ENCODE results near the gene ZNF514. TPM values are rescaled to one million over a fixed set of nuclear protein-coding genes. Genes with fewer than 3 reads are reported as not detected.
"Not testable (repeated sequence)": the region's sequence is repeated elsewhere in the genome, so short reads cannot be mapped to it uniquely, and the experiment has no call there.

The ZNF514 gene
- total RNA-seq, 1 donor from 2014 or later: 25.1 TPM

DNA sequence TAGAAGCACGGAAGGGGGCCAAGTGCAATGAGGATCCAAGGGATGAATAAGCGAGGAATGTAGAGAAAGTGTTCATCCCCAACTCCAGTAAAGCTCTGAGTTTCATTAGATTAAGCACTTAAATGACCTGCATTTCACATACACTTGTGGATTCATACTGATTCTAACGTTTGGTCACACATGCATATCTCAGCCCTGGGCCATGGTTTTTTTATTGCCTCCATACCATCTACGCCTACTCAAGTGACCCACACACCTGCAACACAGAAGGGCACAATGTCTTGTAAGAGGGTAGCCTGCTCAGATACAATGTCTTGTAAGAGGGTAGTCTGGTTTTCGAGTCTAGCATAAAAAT lies 37.5 kb downstream of the ZNF514 start:
- DNase-seq: peak; percentile 43

DNA sequence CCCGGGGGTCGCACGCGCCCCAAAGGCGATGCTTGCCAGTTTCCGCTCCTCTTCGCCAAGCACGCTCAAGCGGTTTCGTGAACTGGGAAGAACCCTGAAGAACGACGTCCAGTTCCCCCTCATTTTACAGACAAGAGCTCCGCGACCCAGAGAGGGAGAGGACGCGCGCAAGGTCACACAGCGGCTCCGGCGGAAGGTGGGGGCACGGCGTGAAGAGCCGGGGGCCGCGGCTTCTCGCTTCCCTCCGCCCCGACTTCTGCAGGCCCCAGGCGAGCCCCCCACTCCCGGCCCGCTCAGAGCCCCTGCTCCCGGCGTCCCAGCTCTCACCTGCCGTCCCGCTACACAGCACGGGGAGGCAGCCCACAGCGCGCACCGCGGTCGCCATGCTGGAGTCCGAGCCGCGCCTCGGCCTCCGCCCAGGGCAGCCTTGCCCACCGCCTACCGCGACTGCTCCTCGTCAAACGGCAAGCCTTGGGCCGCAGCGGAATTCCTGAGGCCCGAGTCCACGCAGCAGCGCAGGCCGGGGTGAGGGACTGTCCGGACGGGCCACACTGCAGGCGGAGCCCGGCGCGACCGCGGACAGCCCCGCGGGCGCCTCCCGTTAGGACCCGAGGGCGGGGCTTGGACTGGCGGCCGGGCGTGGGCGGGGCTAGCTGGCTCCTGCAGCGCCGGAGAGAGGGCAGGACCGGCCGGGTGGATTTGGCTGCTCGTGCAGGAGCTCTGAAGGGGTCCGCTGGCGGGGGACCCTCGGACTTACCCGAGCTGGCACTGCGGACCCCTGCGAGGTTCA lies 38.0 kb downstream of the ZNF514 start, which contains the start of gene MRPS5:
Gene MRPS5, minus strand, starts transcription at position 402 of the 790 bp plus-strand sequence. Its CDS starts 17 bp downstream, at position 385.
- DNase-seq: peak; percentile 44

DNA sequence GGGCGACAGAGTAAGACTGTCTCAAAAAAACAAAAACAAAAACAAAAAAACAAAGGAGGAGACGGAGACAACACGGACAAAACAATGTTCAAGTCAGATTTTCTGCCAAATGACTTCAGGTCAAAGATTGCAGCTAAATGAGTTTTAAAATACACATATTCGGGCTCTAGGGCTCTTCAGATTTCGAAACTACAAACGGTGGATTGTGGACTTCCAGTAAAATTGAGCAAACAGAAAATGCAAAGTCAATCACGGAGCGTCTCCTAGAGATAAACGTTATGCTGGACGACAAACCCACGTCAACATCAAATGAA lies 38.6 kb downstream of the ZNF514 start:
- no peak for DNase-seq

DNA sequence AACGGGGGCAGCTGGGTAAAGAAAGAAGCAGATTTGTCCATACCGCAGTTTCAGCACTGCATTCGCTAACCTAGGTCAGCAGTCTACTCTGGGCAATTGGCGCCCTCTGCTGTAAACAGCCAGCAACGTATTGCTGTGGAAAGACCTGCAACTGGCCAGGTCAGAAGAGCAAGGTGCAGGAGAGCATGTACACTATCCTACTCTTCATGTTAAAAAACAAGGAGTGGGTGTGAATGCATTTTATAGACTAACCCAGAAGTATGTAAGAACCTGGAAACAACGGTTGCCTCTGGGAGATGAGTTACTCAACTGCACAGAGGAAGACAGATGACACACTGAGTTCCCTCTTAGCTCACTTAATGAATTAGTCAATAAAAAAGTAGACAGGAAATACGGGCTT lies 44.2 kb downstream of the ZNF514 start:
- peak; percentile 3 for DNase-seq

DNA sequence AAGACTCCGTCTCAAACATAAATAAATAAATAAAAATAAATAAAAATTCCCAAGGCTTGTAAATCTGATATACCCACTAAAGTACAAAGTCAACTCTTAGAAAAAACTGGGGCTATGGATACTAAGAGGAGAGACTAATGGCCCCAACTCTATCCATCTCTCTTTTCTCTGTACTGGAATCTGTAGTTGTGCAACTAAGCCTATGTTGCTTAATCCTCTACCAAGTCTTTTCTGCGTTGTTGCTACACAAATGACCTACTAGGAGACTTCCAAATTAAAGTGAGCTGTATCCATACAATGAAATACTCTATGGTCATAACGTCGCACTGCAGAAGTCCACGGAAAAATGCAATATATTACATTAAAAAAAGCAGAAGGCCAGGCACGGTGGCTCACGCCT lies 46.2 kb downstream of the ZNF514 start:
- no peak for DNase-seq

DNA sequence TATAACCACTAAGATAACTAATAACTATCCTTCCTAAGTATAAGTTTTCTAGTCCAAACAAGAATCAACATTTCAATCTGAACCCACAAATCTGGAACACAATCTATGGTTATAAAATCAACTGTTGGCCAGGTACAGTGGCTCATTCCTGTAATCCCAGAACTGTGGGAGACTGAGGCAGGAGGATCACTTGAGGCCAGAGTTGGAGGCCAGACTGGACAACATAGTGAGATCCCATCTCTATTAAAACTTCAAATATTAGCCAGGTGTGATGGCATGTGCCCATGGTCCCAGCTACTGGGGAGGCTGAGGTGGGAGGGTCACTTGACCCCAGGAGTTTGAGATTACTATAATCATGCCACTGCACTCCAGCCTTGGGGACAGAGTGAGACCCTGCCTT lies 49.3 kb downstream of the ZNF514 start:
- no peak for DNase-seq

DNA sequence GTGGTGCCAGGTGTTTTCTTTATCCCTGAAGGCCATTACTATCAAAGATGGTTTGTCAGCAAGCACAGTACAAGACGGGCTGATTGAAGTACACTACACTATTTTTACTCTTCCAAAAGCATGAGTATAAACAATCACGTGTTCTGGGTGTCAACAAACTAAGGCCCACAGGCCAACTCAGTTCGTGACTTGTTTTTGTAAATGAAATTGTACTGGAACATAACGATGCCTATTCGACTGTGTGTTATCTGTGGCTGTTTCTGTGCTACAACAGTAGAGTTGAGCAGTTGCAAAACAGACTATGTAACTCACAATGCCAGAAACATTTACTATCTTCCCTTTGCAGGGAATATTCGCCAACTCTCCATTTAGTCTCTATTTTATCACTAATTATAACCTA lies 50.4 kb downstream of the ZNF514 start:
- DNase-seq: no peak

DNA sequence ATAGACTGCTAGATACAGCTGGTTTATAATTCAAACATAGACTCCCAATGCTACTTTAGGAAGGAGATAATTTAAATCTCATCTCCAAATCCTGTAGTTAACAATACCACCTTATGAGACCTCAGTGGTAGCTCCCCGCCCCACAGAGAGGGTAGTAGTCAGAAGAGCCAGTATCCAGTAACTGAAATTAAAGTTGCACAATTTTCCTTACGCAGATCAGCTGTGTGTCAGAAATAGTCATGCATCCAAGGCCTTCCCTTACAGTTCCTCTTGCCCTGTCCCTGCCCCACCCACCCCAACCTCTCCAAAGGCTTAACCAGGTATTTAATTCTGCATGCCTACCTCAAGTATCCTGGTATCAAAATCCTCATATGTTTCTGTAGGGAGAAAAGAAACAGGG lies 53.6 kb downstream of the ZNF514 start:
- no peak for DNase-seq

DNA sequence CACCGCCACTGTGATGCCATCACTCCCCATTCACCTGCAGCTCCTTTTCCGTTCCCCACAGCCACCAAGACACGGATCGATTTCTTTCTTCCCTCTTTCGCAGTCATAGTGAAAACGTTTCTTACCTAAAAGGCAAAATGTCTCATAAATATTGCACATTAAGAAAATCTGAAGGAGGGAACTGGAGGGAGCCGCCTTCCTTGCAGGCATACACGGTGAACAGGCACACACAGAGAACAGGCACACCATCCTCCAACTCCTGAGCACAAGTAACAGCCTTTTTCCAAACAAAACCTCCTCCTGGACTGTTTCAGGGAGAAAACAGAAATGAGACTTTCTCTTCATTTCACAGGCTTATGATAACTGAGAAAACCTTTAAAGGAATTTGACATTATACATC lies 55.0 kb downstream of the ZNF514 start:
- DNase-seq: no peak

DNA sequence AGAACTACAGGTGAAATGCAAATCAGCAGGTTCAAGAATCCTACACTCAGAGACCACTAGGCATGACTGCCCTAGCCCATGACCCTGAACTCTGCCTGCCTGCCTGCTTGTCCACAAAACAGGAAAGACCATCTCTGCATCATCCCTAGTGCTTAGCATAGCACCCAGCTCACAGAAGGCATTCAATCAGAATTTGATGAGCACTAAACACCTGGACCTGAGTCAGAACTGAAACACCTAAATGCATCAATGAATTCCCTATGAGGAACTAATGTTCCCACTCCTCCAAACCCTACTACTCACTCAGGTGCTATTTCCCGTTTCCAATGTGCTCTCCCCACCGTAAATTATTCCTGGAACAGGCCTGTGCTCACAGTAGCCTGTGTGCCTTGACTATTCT lies 59.7 kb downstream of the ZNF514 start:
- DNase-seq: no peak

DNA sequence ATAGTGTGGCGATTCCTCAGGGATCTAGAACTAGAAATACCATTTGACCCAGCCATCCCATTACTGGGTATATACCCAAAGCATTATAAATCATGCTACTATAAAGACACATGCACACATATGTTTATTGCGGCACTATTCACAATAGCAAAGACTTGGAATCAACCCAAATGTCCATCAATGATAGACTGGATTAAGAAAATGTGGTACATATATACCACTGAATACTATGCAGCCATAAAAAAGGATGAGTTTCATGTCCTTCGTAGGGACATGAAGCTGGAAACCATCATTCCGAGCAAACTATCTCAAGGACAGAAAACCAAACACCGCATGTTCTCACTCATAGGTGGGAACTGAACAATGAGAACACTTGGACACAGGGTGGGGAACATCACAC lies 61.4 kb downstream of the ZNF514 start:
- DNase-seq: not testable (repeated sequence)

Other genes starting within 250 kb of the ZNF514 start
- 2.4 TPM for gene MAL, start 134.1 kb downstream of the ZNF514 start, total RNA-seq
- 52.0 TPM for gene MRPS5, start 38.0 kb downstream of the ZNF514 start, total RNA-seq
- 4.1 TPM for gene ZNF2, start 6.0 kb upstream of the ZNF514 start, total RNA-seq
- gene ZNF892, start 47.7 kb upstream of the ZNF514 start, total RNA-seq: 5.8 TPM
- 9.4 TPM for gene PROM2, start 114.6 kb upstream of the ZNF514 start, total RNA-seq
- gene KCNIP3, start 137.5 kb upstream of the ZNF514 start, total RNA-seq: 2.4 TPM
- gene FAHD2A, start 242.9 kb upstream of the ZNF514 start, total RNA-seq: 14.1 TPM

Measured in skin of body (tissue), 2 donors.